HG03460 (cell line): Measurements from ENCODE around the gene TDRD9.
A peak's percentile ranks its signal among the peaks of the same experiment; 100 is the strongest.

Experiments used
- ATAC-seq: cut with Tn5 transposase; IDR thresholded peaks from one replicate; pipeline ENCODE4 v1.9.1; 2021; ENCODE audit not compliant: unreplicated experiment

The TDRD9 gene

GRCh38 chr14:104064003-104064402, 135.7 kb downstream of the TDRD9 start:
- ATAC-seq, result no peak

GRCh38 chr14:104066279-104066678, 138.0 kb downstream of the TDRD9 start:
- no peak for ATAC-seq

- ATAC-seq, result no peak
Observed at GRCh38 chr14:104066719-104067295, 138.6 kb downstream of the TDRD9 start.

GRCh38 chr14:104069541-104069940, 141.3 kb downstream of the TDRD9 start:
- no peak for ATAC-seq

GRCh38 chr14:104072586-104072985, 144.3 kb downstream of the TDRD9 start:
- no peak for ATAC-seq

- ATAC-seq, result no peak
Observed at GRCh38 chr14:104073764-104074163, 145.5 kb downstream of the TDRD9 start.

GRCh38 chr14:104075530-104076151, 147.4 kb downstream of the TDRD9 start:
- no peak for ATAC-seq

- no peak for ATAC-seq
Observed at GRCh38 chr14:104076743-104077142, 148.5 kb downstream of the TDRD9 start.

GRCh38 chr14:104078031-104078455, 149.8 kb downstream of the TDRD9 start:
- ATAC-seq, result peak; percentile 85

- no peak for ATAC-seq
Observed at GRCh38 chr14:104080376-104081260, 152.4 kb downstream of the TDRD9 start.

GRCh38 chr14:104081261-104081835, 153.1 kb downstream of the TDRD9 start:
- no peak for ATAC-seq

GRCh38 chr14:104081951-104082464, 153.8 kb downstream of the TDRD9 start:
- no peak for ATAC-seq

GRCh38 chr14:104082807-104083206, 154.6 kb downstream of the TDRD9 start:
- ATAC-seq, result no peak

- no peak for ATAC-seq
Observed at GRCh38 chr14:104084251-104085002, 156.2 kb downstream of the TDRD9 start.

- ATAC-seq, result no peak
Observed at GRCh38 chr14:104085032-104085888, 157.0 kb downstream of the TDRD9 start, which contains the start of gene ASPG. Gene ASPG, plus strand, starts transcription at chr14:104085700. Its CDS starts 71 bp downstream, at chr14:104085771.

- no peak for ATAC-seq
Observed at GRCh38 chr14:104085889-104086201, 157.6 kb downstream of the TDRD9 start.

GRCh38 chr14:104086210-104086660, 158.0 kb downstream of the TDRD9 start:
- no peak for ATAC-seq

GRCh38 chr14:104086661-104087461, 158.6 kb downstream of the TDRD9 start:
- no peak for ATAC-seq

GRCh38 chr14:104087505-104087904, 159.2 kb downstream of the TDRD9 start:
- ATAC-seq, result no peak
